Measurements from ENCODE around the gene CLRN3. TPM values are rescaled to one million over a fixed set of nuclear protein-coding genes. Genes with fewer than 3 reads are reported as not detected.
A peak's percentile ranks its signal among the peaks of the same experiment; 100 is the strongest.

Gene CLRN3
- total RNA-seq, 1 donor from 2014 or later = 0.31 TPM

GRCh38 chr10:127907411-127908105, 14.8 kb upstream of the CLRN3 start:
- Mint-ChIP-seq H3K4me1 (ENCODE audit: unreplicated experiment) (peaks cover 51% of the 10 kb centered on the region), H3K9me3 (ENCODE audit: unreplicated experiment) (no peaks in the 10 kb centered on the region), H3K36me3 (ENCODE audit: low read depth, unreplicated experiment) (peaks cover 25% of the 10 kb centered on the region), H3K27ac (ENCODE audit: unreplicated experiment) (no peak overlapping the region), H3K4me3 (ENCODE audit: unreplicated experiment) (peak overlapping the region; percentile 88), H3K27me3 (ENCODE audit: unreplicated experiment) (peaks cover 12% of the 10 kb centered on the region)
- DNase-seq (ENCODE audit: low spot score) = no peak
- TF ChIP-seq CTCF (IDR thresholded peaks at IDR 0.05; ENCODE audit: unreplicated experiment) = no peak

- H3K4me1 Mint-ChIP-seq (ENCODE audit: unreplicated experiment) = peaks cover 44% of the 10 kb centered on the region
- peak; percentile 84 for TF ChIP-seq CTCF (IDR thresholded peaks at IDR 0.05; ENCODE audit: unreplicated experiment)
- peaks cover 12% of the 10 kb centered on the region for H3K27me3 Mint-ChIP-seq (ENCODE audit: unreplicated experiment)
- no peak within 1 kb of the TSS for H3K27ac Mint-ChIP-seq (ENCODE audit: unreplicated experiment)
- peak within 1 kb of the TSS; percentile 88 for H3K4me3 Mint-ChIP-seq (ENCODE audit: unreplicated experiment)
- no peaks in the 10 kb centered on the region for H3K9me3 Mint-ChIP-seq (ENCODE audit: unreplicated experiment)
- DNase-seq (ENCODE audit: low spot score) = peak; percentile 87
- peaks cover 24% of the 10 kb centered on the region for H3K36me3 Mint-ChIP-seq (ENCODE audit: low read depth, unreplicated experiment)
These were observed 14.0 kb upstream of the CLRN3 start, which contains the start of gene PTPRE for GRCh38 chr10:127906548-127907377. Gene PTPRE (plus strand): TSS chr10:127907103. CDS start chr10:128040882, 133,779 bp downstream.

GRCh38 chr10:127905848-127906261, 13.1 kb upstream of the CLRN3 start:
- TF ChIP-seq CTCF (IDR thresholded peaks at IDR 0.05; ENCODE audit: unreplicated experiment) = no peak
- Mint-ChIP-seq H3K27me3 (ENCODE audit: unreplicated experiment) (peaks cover 10% of the 10 kb centered on the region), H3K4me3 (ENCODE audit: unreplicated experiment) (peak overlapping the region; percentile 80), H3K9me3 (ENCODE audit: unreplicated experiment) (no peaks in the 10 kb centered on the region), H3K4me1 (ENCODE audit: unreplicated experiment) (peaks cover 40% of the 10 kb centered on the region), H3K27ac (ENCODE audit: unreplicated experiment) (peak overlapping the region; percentile 53), H3K36me3 (ENCODE audit: low read depth, unreplicated experiment) (peaks cover 24% of the 10 kb centered on the region)
- no peak for DNase-seq (ENCODE audit: low spot score)

- no peak for DNase-seq (ENCODE audit: low spot score)
- Mint-ChIP-seq H3K9me3 (ENCODE audit: unreplicated experiment) (no peaks in the 10 kb centered on the region), H3K27ac (ENCODE audit: unreplicated experiment) (peak overlapping the region; percentile 53), H3K4me1 (ENCODE audit: unreplicated experiment) (peaks cover 35% of the 10 kb centered on the region), H3K27me3 (ENCODE audit: unreplicated experiment) (peaks cover 10% of the 10 kb centered on the region), H3K4me3 (ENCODE audit: unreplicated experiment) (peak overlapping the region; percentile 80), H3K36me3 (ENCODE audit: low read depth, unreplicated experiment) (peaks cover 21% of the 10 kb centered on the region)
- TF ChIP-seq CTCF (IDR thresholded peaks at IDR 0.05; ENCODE audit: unreplicated experiment) = no peak
These were observed 12.5 kb upstream of the CLRN3 start for GRCh38 chr10:127905001-127905847.

Data from endothelial cell (in vitro differentiated cells).